HCT116 (cell line): ENCODE measurements around the gene DNAJC28. TPM values are rescaled to one million over a fixed set of nuclear protein-coding genes. Genes with fewer than 3 reads are reported as not detected.

Source experiments
- ATAC-seq: fragments of 200-7000 bp; cut with Tn5 transposase; 2 replicates; pipeline ENCODE4 v1.9.1; 2020; ENCODE audit warnings: mild to moderate bottlenecking, moderate library complexity
- BruUV-seq: library from RNA; stranded (reverse); fragments of 400-500 nt; replicated peaks from 2 replicates; lab custom pipeline; 2021; lab: Mats Ljungman, UMichigan
- CTCF ChIA-PET: fragments of 300-600 bp; sonication (Branson Sonifier 250); formaldehyde crosslinking; loops from one replicate; lab custom pipeline; 2021; ENCODE audit warnings: antibody characterized with exemption; lab: Charles Lee
- POLR2A ChIA-PET: fragments of 300-600, 350-600 bp; sonication (Branson Sonifier 250); formaldehyde crosslinking; loops from one replicate; lab custom pipeline; 2021; ENCODE audit warnings: antibody characterized with exemption; lab: Charles Lee
- RAD21 ChIA-PET, 2 experiments: fragments of 300-600 bp; sonication (Branson Sonifier 250); formaldehyde crosslinking; loops; one replicate each; lab custom pipeline; 2023; ENCODE audit warnings: low total read pairs in 2 of 2; ENCODE audit not compliant: uncharacterized antibody in 2 of 2, unreplicated experiment in 2 of 2, low non-redundant PET in 1 of 2; lab: Charles Lee
- DNase-seq: peaks from one replicate; pipeline ENCODE4 v3.0.0-alpha.2; 2010; ENCODE audit warnings: low read depth, low spot score
- H2AFZ ChIP-seq: fragments of 200-600 bp; shearing (Covaris generic), sonication (generic); 2 replicates; pipeline ENCODE4 v1.6.1; 2017; ENCODE audit warnings: low read depth, mixed run types, mixed read lengths, antibody characterized with exemption, low read length; ENCODE audit not compliant: poor library complexity, severe bottlenecking
- H3K27ac ChIP-seq: 2 replicates; pipeline ENCODE4 v1.5.1; 2012; ENCODE audit warnings: low read depth, low read length
- H3K27me3 ChIP-seq: fragments of 200-600 bp; sonication (generic); 2 replicates; pipeline ENCODE4 v1.6.1; 2016; ENCODE audit warnings: mixed run types, low read length, mixed read lengths; ENCODE audit not compliant: insufficient read depth
- H3K36me3 ChIP-seq, 2 experiments: fragments of 200-500 bp in 1 of 2; fragments of 200-600 bp in 1 of 2; sonication (Bioruptor generic) in 1 of 2; sonication (generic) in 1 of 2; 2 replicates each; pipeline versions ENCODE4 v1.5.1 to v1.6.1; 2014 to 2016; ENCODE audit warnings: low read length in 2 of 2, inconsistent platforms in 1 of 2, mixed read lengths in 1 of 2, mixed run types in 1 of 2; ENCODE audit not compliant: insufficient read depth in 2 of 2, control insufficient read depth in 1 of 2
- H3K4me1 ChIP-seq, 2 experiments: fragments of 200-600 bp in 1 of 2; sonication (generic) in 1 of 2; 2 replicates each; pipeline versions ENCODE4 v1.5.1 to v1.6.1; 2012 to 2017; ENCODE audit warnings: low read length in 2 of 2, inconsistent platforms in 1 of 2, mild to moderate bottlenecking in 1 of 2, mixed read lengths in 1 of 2, mixed run types in 1 of 2, moderate library complexity in 1 of 2; ENCODE audit not compliant: insufficient read depth in 2 of 2, control insufficient read depth in 1 of 2
- H3K4me2 ChIP-seq: fragments of 200-600 bp; sonication (generic); 2 replicates; pipeline ENCODE4 v1.6.1; 2017; ENCODE audit warnings: mixed run types, low read length, mixed read lengths
- H3K4me3 ChIP-seq, 2 experiments: fragments of 200-600 bp in 1 of 2; sonication (generic) in 1 of 2; replicated peaks in 1 of 2; 2 replicates each; pipeline ENCODE4 v1.5.1; 2011 to 2016; ENCODE audit warnings: low read length in 2 of 2, control low read depth in 1 of 2, low read depth in 1 of 2, mild to moderate bottlenecking in 1 of 2, mixed read lengths in 1 of 2, mixed run types in 1 of 2
- H3K79me2 ChIP-seq: fragments of 200-600 bp; sonication (generic); 2 replicates; pipeline ENCODE4 v1.6.1; 2017; ENCODE audit warnings: mild to moderate bottlenecking, mixed run types, low read length, moderate library complexity, mixed read lengths; ENCODE audit not compliant: insufficient read depth
- H3K9ac ChIP-seq: fragments of 200-600 bp; sonication (generic); 2 replicates; pipeline ENCODE4 v1.6.1; 2016; ENCODE audit warnings: low read length, mixed read lengths
- H3K9me2 ChIP-seq: fragments of 200-600 bp; sonication (generic), shearing (Covaris generic); 2 replicates; pipeline ENCODE4 v1.6.1; 2017; ENCODE audit warnings: mixed run types, mild to moderate bottlenecking, moderate library complexity; ENCODE audit not compliant: insufficient read depth
- H3K9me3 ChIP-seq, 2 experiments: fragments of 200-500 bp in 1 of 2; fragments of 200-600 bp in 1 of 2; sonication (Bioruptor generic) in 1 of 2; sonication (generic) in 1 of 2; 2 replicates each; pipeline ENCODE4 v1.6.1; 2014 to 2017; ENCODE audit warnings: low read length in 2 of 2, mixed read lengths in 2 of 2, inconsistent platforms in 1 of 2, low read depth in 1 of 2, mild to moderate bottlenecking in 1 of 2, mixed run types in 1 of 2, moderate library complexity in 1 of 2; ENCODE audit not compliant: control insufficient read depth in 1 of 2, insufficient read depth in 1 of 2
- H4K20me1 ChIP-seq: fragments of 200-600 bp; sonication (generic), shearing (Covaris generic); 2 replicates; pipeline ENCODE4 v1.6.1; 2017; ENCODE audit warnings: mixed run types, mild to moderate bottlenecking, moderate library complexity; ENCODE audit not compliant: insufficient read depth
- CBX3 ChIP-seq: IDR thresholded peaks from 2 replicates; pipeline ENCODE4 v1.6.1; 2012; ENCODE audit warnings: low read depth
- EGR1 ChIP-seq: IDR thresholded peaks from 2 replicates; pipeline ENCODE4 v1.6.1; 2012; ENCODE audit warnings: low read depth
- EZH2 ChIP-seq: fragments of 200-600 bp; sonication (generic); IDR thresholded peaks from 2 replicates; pipeline ENCODE4 v1.6.1; 2017; ENCODE audit warnings: antibody characterized with exemption, mixed run types
- JUND ChIP-seq: IDR thresholded peaks from 2 replicates; pipeline ENCODE4 v1.6.1; 2012
- POLR2A ChIP-seq: IDR thresholded peaks from 2 replicates; pipeline ENCODE4 v1.7.0; 2011; ENCODE audit warnings: borderline replicate concordance; ENCODE audit not compliant: insufficient read depth, insufficient read length; ENCODE audit errors: extremely low read depth
- RAD21 ChIP-seq: IDR thresholded peaks from 2 replicates; pipeline ENCODE4 v1.6.1; 2012; ENCODE audit warnings: low read depth, mild to moderate bottlenecking
- SIN3A ChIP-seq: IDR thresholded peaks from 2 replicates; pipeline ENCODE4 v1.6.1; 2012; ENCODE audit warnings: low read depth
- SP1 ChIP-seq: IDR thresholded peaks from 2 replicates; pipeline ENCODE4 v1.6.1; 2012; ENCODE audit warnings: low read depth
- SRF ChIP-seq: IDR thresholded peaks from 2 replicates; pipeline ENCODE4 v1.6.1; 2012; ENCODE audit warnings: low read depth
- ZNF274 ChIP-seq: fragments of 200-500 bp; sonication (Bioruptor generic); IDR thresholded peaks from 2 replicates; pipeline ENCODE4 v1.6.1; 2014; ENCODE audit warnings: mild to moderate bottlenecking, low read depth, low read length, inconsistent platforms
- intact Hi-C: fragments of 100-400 bp; cut with micrococcal nuclease; formaldehyde crosslinking; loops from 2 replicates; pipeline ENCODE4 v1.10.0; 2022
- total RNA-seq: library from RNA; stranded (reverse); gene quantifications from one replicate; pipeline ENCODE4 v1.2.1, GENCODE V29; 2021; ENCODE audit not compliant: unreplicated experiment
- TF ChIP-seq, protein P1 (sequence below): IDR thresholded peaks from 2 replicates; pipeline ENCODE4 v1.6.1; 2012
- TF ChIP-seq, protein P2 (sequence below), 3 experiments: fragments of 200-600 bp in 1 of 3; sonication (generic) in 1 of 3; IDR thresholded peaks in 2 of 3; conservative IDR thresholded peaks in 1 of 3; 2 replicates each; pipeline ENCODE4 v1.5.1; 2012 to 2017; ENCODE audit warnings: low read depth in 2 of 3, low read length in 2 of 3, antibody characterized with exemption in 1 of 3, borderline replicate concordance in 1 of 3, control low read depth in 1 of 3, mild to moderate bottlenecking in 1 of 3, mixed read lengths in 1 of 3, mixed run types in 1 of 3, moderate library complexity in 1 of 3; ENCODE audit not compliant: insufficient read depth in 1 of 3

Gene DNAJC28
- total RNA-seq, 1 experiment from 2014 or later = 0.81 TPM

DNA sequence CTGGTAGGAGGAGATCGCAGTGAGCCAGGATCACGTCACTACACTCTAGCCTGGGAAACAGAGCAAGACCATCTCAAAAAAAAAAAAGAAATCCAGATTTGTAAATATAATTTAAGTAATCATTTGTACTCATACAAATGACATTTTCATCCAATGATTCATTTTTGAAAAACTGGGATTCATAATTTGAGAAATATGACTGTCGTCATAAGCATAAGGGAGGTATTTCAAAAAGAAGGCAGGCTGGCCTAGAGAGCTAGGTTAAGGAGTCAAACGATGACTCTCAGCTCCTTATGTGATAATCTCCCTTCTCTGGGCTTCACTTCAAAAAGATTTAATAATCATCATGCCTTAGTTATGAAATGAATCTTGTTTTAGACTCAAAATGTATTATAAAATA, 48.1 kb upstream of the DNAJC28 start:
- Histone ChIP-seq H3K4me1 (peaks cover 11 to 15% of the 10 kb centered on the region in 2 experiments; a peak in 3 of 4 replicates), H3K27ac (no peak overlapping the region), H3K27me3 (no peaks in the 10 kb centered on the region), H3K36me3 (peaks cover 36 to 60% of the 10 kb centered on the region in 2 experiments), H3K9me2 (no peaks in the 10 kb centered on the region), H3K9ac (no peak overlapping the region), H4K20me1 (peaks cover 19% of the 10 kb centered on the region; the same call in 1 of the 2 replicates), H3K9me3 (no peaks in the 10 kb centered on the region), H3K79me2 (peaks cover 90% of the 10 kb centered on the region), H2AFZ (no peak overlapping the region), H3K4me3 (no peak overlapping the region), H3K4me2 (no peak overlapping the region)
- ChIA-PET POLR2A (no interaction called here), RAD21 (no interaction called here), CTCF (no interaction called here)
- intact Hi-C loops = loop anchor here (5.0 kb wide), 1 partner anchor 103 kb away; the partner anchor contains the start of genes CRYZL1 and ITSN1
- no TSS peak for BruUV-seq
- TF ChIP-seq CBX3 = no peak
- TF ChIP-seq SP1 = no peak
- no peak for TF ChIP-seq ZNF274
- TF ChIP-seq EZH2 = no peak
- TF ChIP-seq SRF = no peak
- no peak for TF ChIP-seq JUND
- TF ChIP-seq, protein P1, sequence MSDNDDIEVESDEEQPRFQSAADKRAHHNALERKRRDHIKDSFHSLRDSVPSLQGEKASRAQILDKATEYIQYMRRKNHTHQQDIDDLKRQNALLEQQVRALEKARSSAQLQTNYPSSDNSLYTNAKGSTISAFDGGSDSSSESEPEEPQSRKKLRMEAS = no peak
- TF ChIP-seq RAD21 = no peak
- no peak for TF ChIP-seq POLR2A
- TF ChIP-seq EGR1 = no peak
- TF ChIP-seq, protein P2, sequence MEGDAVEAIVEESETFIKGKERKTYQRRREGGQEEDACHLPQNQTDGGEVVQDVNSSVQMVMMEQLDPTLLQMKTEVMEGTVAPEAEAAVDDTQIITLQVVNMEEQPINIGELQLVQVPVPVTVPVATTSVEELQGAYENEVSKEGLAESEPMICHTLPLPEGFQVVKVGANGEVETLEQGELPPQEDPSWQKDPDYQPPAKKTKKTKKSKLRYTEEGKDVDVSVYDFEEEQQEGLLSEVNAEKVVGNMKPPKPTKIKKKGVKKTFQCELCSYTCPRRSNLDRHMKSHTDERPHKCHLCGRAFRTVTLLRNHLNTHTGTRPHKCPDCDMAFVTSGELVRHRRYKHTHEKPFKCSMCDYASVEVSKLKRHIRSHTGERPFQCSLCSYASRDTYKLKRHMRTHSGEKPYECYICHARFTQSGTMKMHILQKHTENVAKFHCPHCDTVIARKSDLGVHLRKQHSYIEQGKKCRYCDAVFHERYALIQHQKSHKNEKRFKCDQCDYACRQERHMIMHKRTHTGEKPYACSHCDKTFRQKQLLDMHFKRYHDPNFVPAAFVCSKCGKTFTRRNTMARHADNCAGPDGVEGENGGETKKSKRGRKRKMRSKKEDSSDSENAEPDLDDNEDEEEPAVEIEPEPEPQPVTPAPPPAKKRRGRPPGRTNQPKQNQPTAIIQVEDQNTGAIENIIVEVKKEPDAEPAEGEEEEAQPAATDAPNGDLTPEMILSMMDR (IDR thresholded peaks at IDR 0.05 in 2 of 3, conservative IDR thresholded peaks at IDR 0.05 in 1 of 3; ENCODE audit: borderline replicate concordance in 1 of 3, insufficient read depth in 1 of 3, low read depth in 2 of 3, low read length in 2 of 3) = no peak
- no peak for TF ChIP-seq SIN3A
- no peak for DNase-seq
- ATAC-seq = no peak
